Astrocyte (in vitro differentiated cells and primary cell): Measurements from ENCODE around the gene RNU11. TPM values are rescaled to one million over a fixed set of nuclear protein-coding genes. Genes with fewer than 3 reads are reported as not detected.

Experiments used
- DNase-seq: peaks from one replicate; pipeline ENCODE4 v3.0.0-alpha.2; 2010; ENCODE audit warnings: low read depth
- FAIRE-seq: peaks from 2 replicates; lab custom pipeline; 2011; peaks lifted over from hg19 to GRCh38; lab: Jason Lieb, UNC
- H2AFZ ChIP-seq: 2 replicates; pipeline ENCODE4 v1.6.0; 2012; ENCODE audit warnings: low read depth, low read length, inconsistent platforms
- H3K27ac ChIP-seq: 2 replicates; pipeline ENCODE4 v1.5.1; 2011; ENCODE audit warnings: low read depth, low read length, inconsistent platforms
- H3K27me3 ChIP-seq: 2 replicates; pipeline ENCODE4 v1.6.0; 2011; ENCODE audit warnings: low read length, inconsistent platforms; ENCODE audit not compliant: insufficient read depth
- H3K36me3 ChIP-seq: 2 replicates; pipeline ENCODE4 v1.5.1; 2011; ENCODE audit warnings: low read length, inconsistent platforms; ENCODE audit not compliant: insufficient read depth
- H3K4me1 ChIP-seq: 2 replicates; pipeline ENCODE4 v1.5.1; 2011; ENCODE audit warnings: low read length, inconsistent platforms; ENCODE audit not compliant: insufficient read depth
- H3K4me2 ChIP-seq: 2 replicates; pipeline ENCODE4 v1.6.0; 2012; ENCODE audit warnings: low read length, inconsistent platforms
- H3K4me3 ChIP-seq: 2 replicates; pipeline ENCODE4 v1.5.1; 2011; ENCODE audit warnings: low read depth, mild to moderate bottlenecking, low read length, inconsistent platforms; ENCODE audit not compliant: insufficient read depth
- H3K79me2 ChIP-seq: 2 replicates; pipeline ENCODE4 v1.6.0; 2012; ENCODE audit warnings: mild to moderate bottlenecking, low read length, inconsistent platforms; ENCODE audit not compliant: insufficient read depth
- H3K9ac ChIP-seq: 2 replicates; pipeline ENCODE4 v1.6.0; 2012; ENCODE audit warnings: mild to moderate bottlenecking, low read length, inconsistent platforms
- H3K9me3 ChIP-seq: 2 replicates; pipeline ENCODE4 v1.5.1; 2012; ENCODE audit warnings: low read depth, mild to moderate bottlenecking, low read length, inconsistent platforms; ENCODE audit not compliant: insufficient read depth
- H4K20me1 ChIP-seq: 2 replicates; pipeline ENCODE4 v1.6.0; 2012; ENCODE audit warnings: low read length, inconsistent platforms; ENCODE audit not compliant: insufficient read depth
- H3K27ac Mint-ChIP-seq: one replicate; pipeline ENCODE4 v1.8.0; 2021; ENCODE audit warnings: mild to moderate bottlenecking, mixed read lengths; ENCODE audit not compliant: unreplicated experiment
- H3K27me3 Mint-ChIP-seq: one replicate; pipeline ENCODE4 v1.8.0; 2021; ENCODE audit warnings: low read depth, mixed read lengths; ENCODE audit not compliant: unreplicated experiment
- H3K36me3 Mint-ChIP-seq: one replicate; pipeline ENCODE4 v1.8.0; 2021; ENCODE audit warnings: low read depth, mixed read lengths; ENCODE audit not compliant: unreplicated experiment
- H3K4me1 Mint-ChIP-seq: one replicate; pipeline ENCODE4 v1.8.0; 2021; ENCODE audit warnings: low read depth, mixed read lengths; ENCODE audit not compliant: unreplicated experiment
- H3K4me3 Mint-ChIP-seq: one replicate; pipeline ENCODE4 v1.8.0; 2021; ENCODE audit warnings: mild to moderate bottlenecking, moderate library complexity, mixed read lengths; ENCODE audit not compliant: unreplicated experiment
- H3K9me3 Mint-ChIP-seq: one replicate; pipeline ENCODE4 v1.8.0; 2021; ENCODE audit warnings: mild to moderate bottlenecking, mixed read lengths; ENCODE audit not compliant: unreplicated experiment
- EZH2 ChIP-seq: IDR thresholded peaks from 2 replicates; pipeline ENCODE4 v1.6.1; 2012; ENCODE audit warnings: mild to moderate bottlenecking, low read length, inconsistent platforms; ENCODE audit not compliant: insufficient read depth
- total RNA-seq: library from RNA; stranded (reverse); gene quantifications from 2 replicates; pipeline ENCODE4 v1.2.1, GENCODE V29; 2021
- TF ChIP-seq, protein P1 (sequence below): IDR thresholded peaks from 2 replicates; pipeline ENCODE4 v1.5.1; 2011; ENCODE audit warnings: low read depth, mild to moderate bottlenecking, inconsistent platforms, low read length, moderate library complexity; ENCODE audit not compliant: insufficient read depth

RNU11 gene
- total RNA-seq, 1 donor from 2014 or later = not detected

DNA sequence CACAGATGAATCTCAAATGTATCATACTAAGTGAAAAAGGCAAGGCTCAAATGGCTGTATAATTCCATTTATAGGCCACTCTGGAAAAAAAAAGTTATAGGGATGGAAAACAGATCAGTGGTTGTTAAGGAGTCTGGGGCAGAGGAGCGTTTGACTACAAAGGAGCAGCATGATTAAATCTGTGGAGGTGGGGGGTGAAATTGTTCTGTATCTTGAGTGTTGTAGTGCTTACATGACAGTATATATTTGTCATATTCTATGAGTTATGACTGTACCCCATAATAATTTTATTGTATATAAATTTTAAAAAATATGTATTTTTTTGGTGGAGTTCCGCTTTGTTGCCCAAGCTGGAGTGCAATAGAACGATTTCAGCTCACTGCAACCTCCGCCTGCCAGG is 15.8 kb upstream of the RNU11 start:
- no peak overlapping the region for H3K27ac Mint-ChIP-seq
- Histone ChIP-seq H3K4me1 (no peaks in the 10 kb centered on the region), H4K20me1 (no peaks in the 10 kb centered on the region), H3K79me2 (peaks cover 2% of the 10 kb centered on the region), H3K4me3 (no peak overlapping the region), H3K9ac (no peak overlapping the region), H3K4me2 (no peak overlapping the region), H3K27me3 (no peaks in the 10 kb centered on the region), H3K9me3 (no peaks in the 10 kb centered on the region), H2AFZ (no peak overlapping the region), H3K36me3 (no peaks in the 10 kb centered on the region), H3K27ac (no peak overlapping the region)
- H3K36me3 Mint-ChIP-seq = peaks cover 4% of the 10 kb centered on the region
- TF ChIP-seq EZH2 = no peak
- TF ChIP-seq, protein P1, sequence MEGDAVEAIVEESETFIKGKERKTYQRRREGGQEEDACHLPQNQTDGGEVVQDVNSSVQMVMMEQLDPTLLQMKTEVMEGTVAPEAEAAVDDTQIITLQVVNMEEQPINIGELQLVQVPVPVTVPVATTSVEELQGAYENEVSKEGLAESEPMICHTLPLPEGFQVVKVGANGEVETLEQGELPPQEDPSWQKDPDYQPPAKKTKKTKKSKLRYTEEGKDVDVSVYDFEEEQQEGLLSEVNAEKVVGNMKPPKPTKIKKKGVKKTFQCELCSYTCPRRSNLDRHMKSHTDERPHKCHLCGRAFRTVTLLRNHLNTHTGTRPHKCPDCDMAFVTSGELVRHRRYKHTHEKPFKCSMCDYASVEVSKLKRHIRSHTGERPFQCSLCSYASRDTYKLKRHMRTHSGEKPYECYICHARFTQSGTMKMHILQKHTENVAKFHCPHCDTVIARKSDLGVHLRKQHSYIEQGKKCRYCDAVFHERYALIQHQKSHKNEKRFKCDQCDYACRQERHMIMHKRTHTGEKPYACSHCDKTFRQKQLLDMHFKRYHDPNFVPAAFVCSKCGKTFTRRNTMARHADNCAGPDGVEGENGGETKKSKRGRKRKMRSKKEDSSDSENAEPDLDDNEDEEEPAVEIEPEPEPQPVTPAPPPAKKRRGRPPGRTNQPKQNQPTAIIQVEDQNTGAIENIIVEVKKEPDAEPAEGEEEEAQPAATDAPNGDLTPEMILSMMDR = no peak
- H3K27me3 Mint-ChIP-seq = no peaks in the 10 kb centered on the region
- no peak for DNase-seq
- no peaks in the 10 kb centered on the region for H3K4me1 Mint-ChIP-seq
- no peak overlapping the region for H3K4me3 Mint-ChIP-seq
- FAIRE-seq = no peak
- H3K9me3 Mint-ChIP-seq = no peaks in the 10 kb centered on the region

DNA sequence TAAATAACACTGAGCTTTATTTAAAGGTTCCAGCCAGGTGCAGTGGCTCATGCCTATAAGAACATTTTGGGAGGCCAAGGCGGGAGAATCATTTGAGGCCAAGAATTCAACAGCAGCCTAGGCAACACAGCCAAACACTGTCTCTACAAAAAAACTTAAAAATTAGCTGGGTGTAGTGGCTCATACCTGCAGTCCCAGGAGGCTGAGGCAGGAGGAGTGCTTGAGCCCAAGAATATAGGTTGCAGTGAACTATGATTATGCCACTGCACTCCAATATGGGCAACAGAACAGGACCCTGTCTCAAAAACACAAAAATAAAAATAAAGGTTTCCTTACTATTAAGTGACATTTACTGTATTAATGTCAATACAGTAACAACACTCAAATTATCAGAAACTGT is 7.6 kb upstream of the RNU11 start:
- Histone ChIP-seq H3K4me2 (no peak overlapping the region), H3K27ac (no peak overlapping the region), H2AFZ (no peak overlapping the region), H3K4me1 (peaks cover 8% of the 10 kb centered on the region), H3K4me3 (no peak overlapping the region), H3K9ac (no peak overlapping the region), H3K27me3 (no peaks in the 10 kb centered on the region), H3K36me3 (no peaks in the 10 kb centered on the region), H4K20me1 (no peaks in the 10 kb centered on the region), H3K9me3 (no peaks in the 10 kb centered on the region), H3K79me2 (peaks cover 27% of the 10 kb centered on the region)
- FAIRE-seq (no peak), DNase-seq (no peak)
- H3K9me3 Mint-ChIP-seq = no peaks in the 10 kb centered on the region
- peaks cover 8% of the 10 kb centered on the region for H3K4me1 Mint-ChIP-seq
- H3K36me3 Mint-ChIP-seq = no peaks in the 10 kb centered on the region
- peak overlapping the region; percentile 60 for H3K4me3 Mint-ChIP-seq
- no peaks in the 10 kb centered on the region for H3K27me3 Mint-ChIP-seq
- no peak overlapping the region for H3K27ac Mint-ChIP-seq
- TF ChIP-seq, protein P1 = peak; percentile 31
- TF ChIP-seq EZH2 = no peak

GRCh38 chr1:28642056-28642846 is 6.1 kb upstream of the RNU11 start:
- Histone ChIP-seq H3K9ac (peak overlapping the region; percentile 97), H3K27me3 (no peaks in the 10 kb centered on the region), H3K4me2 (peak overlapping the region; percentile 98), H3K27ac (peak overlapping the region; percentile 85), H3K4me3 (peak overlapping the region; percentile 85), H4K20me1 (no peaks in the 10 kb centered on the region), H3K36me3 (no peaks in the 10 kb centered on the region), H3K9me3 (no peaks in the 10 kb centered on the region), H3K4me1 (peaks cover 8% of the 10 kb centered on the region), H3K79me2 (peaks cover 25% of the 10 kb centered on the region), H2AFZ (peak overlapping the region; percentile 96)
- Mint-ChIP-seq H3K36me3 (no peaks in the 10 kb centered on the region), H3K9me3 (no peaks in the 10 kb centered on the region), H3K27me3 (no peaks in the 10 kb centered on the region), H3K4me3 (peak overlapping the region; percentile 100), H3K27ac (peak overlapping the region; percentile 98), H3K4me1 (peaks cover 10% of the 10 kb centered on the region)
- no peak for TF ChIP-seq EZH2
- TF ChIP-seq, protein P1 = no peak
- FAIRE-seq (no peak), DNase-seq (peak; percentile 25)
